ENCODE results near the gene CLCN4.

Gene CLCN4

GRCh38 chrX:10195425-10195824 lies 38.6 kb downstream of the CLCN4 start:
- DNase-seq (ENCODE audit: low read depth in 3 of 3) = no peak

GRCh38 chrX:10195947-10196346 lies 39.2 kb downstream of the CLCN4 start:
- no peak for DNase-seq (ENCODE audit: low read depth in 3 of 3)

GRCh38 chrX:10197279-10198210 lies 40.8 kb downstream of the CLCN4 start:
- DNase-seq (ENCODE audit: low read depth in 3 of 3) = no peak

- no peak for DNase-seq (ENCODE audit: low read depth in 3 of 3)
Observed at GRCh38 chrX:10198254-10198653, 41.5 kb downstream of the CLCN4 start.

- no peak for DNase-seq (ENCODE audit: low read depth in 3 of 3)
Observed at GRCh38 chrX:10199212-10199611, 42.4 kb downstream of the CLCN4 start.

GRCh38 chrX:10203617-10204016 lies 46.8 kb downstream of the CLCN4 start:
- DNase-seq (ENCODE audit: low read depth in 3 of 3) = no peak

GRCh38 chrX:10206317-10206716 lies 49.5 kb downstream of the CLCN4 start:
- no peak for DNase-seq (ENCODE audit: low read depth in 3 of 3)

GRCh38 chrX:10208281-10208856 lies 51.6 kb downstream of the CLCN4 start:
- DNase-seq (ENCODE audit: low read depth in 3 of 3) = no peak

- no peak for DNase-seq (ENCODE audit: low read depth in 3 of 3)
Observed at GRCh38 chrX:10208953-10209352, 52.2 kb downstream of the CLCN4 start.

- no peak for DNase-seq (ENCODE audit: low read depth in 3 of 3)
Observed at GRCh38 chrX:10212395-10212794, 55.6 kb downstream of the CLCN4 start.

GRCh38 chrX:10213716-10214115 lies 56.9 kb downstream of the CLCN4 start:
- DNase-seq (ENCODE audit: low read depth in 3 of 3) = no peak

GRCh38 chrX:10216208-10216607 lies 59.4 kb downstream of the CLCN4 start:
- no peak for DNase-seq (ENCODE audit: low read depth in 3 of 3)

- no peak for DNase-seq (ENCODE audit: low read depth in 3 of 3)
Observed at GRCh38 chrX:10217198-10217597, 60.4 kb downstream of the CLCN4 start.

GRCh38 chrX:10221651-10222050 lies 64.9 kb downstream of the CLCN4 start:
- DNase-seq (ENCODE audit: low read depth in 3 of 3) = no peak

GRCh38 chrX:10223276-10223675 lies 66.5 kb downstream of the CLCN4 start:
- DNase-seq (ENCODE audit: low read depth in 3 of 3) = no peak

GRCh38 chrX:10223781-10224180 lies 67.0 kb downstream of the CLCN4 start:
- no peak for DNase-seq (ENCODE audit: low read depth in 3 of 3)

GRCh38 chrX:10230222-10230621 lies 73.4 kb downstream of the CLCN4 start:
- no peak for DNase-seq (ENCODE audit: low read depth in 3 of 3)

- no peak for DNase-seq (ENCODE audit: low read depth in 3 of 3)
Observed at GRCh38 chrX:10231461-10231860, 74.7 kb downstream of the CLCN4 start.

- DNase-seq (ENCODE audit: low read depth in 3 of 3) = no peak
Observed at GRCh38 chrX:10233173-10233572, 76.4 kb downstream of the CLCN4 start.

GRCh38 chrX:10233696-10234095 lies 76.9 kb downstream of the CLCN4 start:
- DNase-seq (ENCODE audit: low read depth in 3 of 3) = no peak

- no peak for DNase-seq (ENCODE audit: low read depth in 3 of 3)
Observed at GRCh38 chrX:10235851-10236250, 79.1 kb downstream of the CLCN4 start.

- no peak for DNase-seq (ENCODE audit: low read depth in 3 of 3)
Observed at GRCh38 chrX:10237241-10237640, 80.5 kb downstream of the CLCN4 start.

- no peak for DNase-seq (ENCODE audit: low read depth in 3 of 3)
Observed at GRCh38 chrX:10239611-10240064, 82.9 kb downstream of the CLCN4 start.

All from stimulated activated CD4-positive, alpha-beta T cell treated with anti-CD3 and anti-CD28 coated beads, TNF-alpha, amount 100 ng/mL, for 4 hours (primary cell).